IgD-negative memory B cell (primary cell): ENCODE data around the gene C21orf58. TPM values are rescaled to one million over a fixed set of nuclear protein-coding genes. Genes with fewer than 3 reads are reported as not detected.

ENCODE experiments used
- H3K27ac Mint-ChIP-seq, 3 donors: one replicate each; pipeline ENCODE4 v1.8.0; 2020 to 2022; ENCODE audit warnings: mild to moderate bottlenecking in 3 of 3, mixed read lengths in 3 of 3, moderate library complexity in 1 of 3
- H3K27me3 Mint-ChIP-seq: one replicate; pipeline ENCODE4 v1.8.0; 2021; ENCODE audit warnings: mixed read lengths
- H3K36me3 Mint-ChIP-seq: one replicate; pipeline ENCODE4 v1.8.0; 2020; ENCODE audit warnings: mild to moderate bottlenecking, mixed read lengths
- H3K4me1 Mint-ChIP-seq, 3 donors: one replicate each; pipeline ENCODE4 v1.8.0; 2020 to 2022; ENCODE audit warnings: mixed read lengths in 3 of 3, mild to moderate bottlenecking in 1 of 3
- H3K4me3 Mint-ChIP-seq, 4 donors: one replicate each; pipeline ENCODE4 v1.8.0; 2020 to 2022; ENCODE audit warnings: mild to moderate bottlenecking in 4 of 4, mixed read lengths in 4 of 4, moderate library complexity in 3 of 4
- H3K9me3 Mint-ChIP-seq, 3 donors: one replicate each; pipeline ENCODE4 v1.8.0; 2020 to 2021; ENCODE audit warnings: mixed read lengths in 3 of 3, mild to moderate bottlenecking in 1 of 3
- polyA plus RNA-seq: library from polyadenylated mRNA; unstranded; fragments of 300-500 nt; fragmentation: Illumina TruSeq; gene quantifications from one replicate; pipeline ENCODE4 v1.2.3, GENCODE V29; 2021

The C21orf58 gene
- polyA plus RNA-seq, 1 donor from 2014 or later, result 1.3 TPM

GRCh38 chr21:46304437-46304836, 19.2 kb downstream of the C21orf58 start:
- Mint-ChIP-seq H3K4me1 (peaks cover 0 to 4% (median 2%) of the 10 kb centered on the region in 3 donors), H3K27ac (no peak overlapping the region), H3K36me3 (peaks cover 3% of the 10 kb centered on the region), H3K4me3 (no peak overlapping the region), H3K27me3 (no peaks in the 10 kb centered on the region), H3K9me3 (no peaks in the 10 kb centered on the region)

GRCh38 chr21:46301759-46302158, 21.9 kb downstream of the C21orf58 start:
- no peaks in the 10 kb centered on the region for H3K27me3 Mint-ChIP-seq
- no peaks in the 10 kb centered on the region for H3K9me3 Mint-ChIP-seq
- H3K4me3 Mint-ChIP-seq, result no peak overlapping the region
- H3K36me3 Mint-ChIP-seq, result peaks cover 5% of the 10 kb centered on the region
- peaks cover 0 to 2% (median 1%) of the 10 kb centered on the region in 3 donors for H3K4me1 Mint-ChIP-seq
- H3K27ac Mint-ChIP-seq, result no peak overlapping the region

GRCh38 chr21:46299167-46299566, 24.5 kb downstream of the C21orf58 start:
- no peaks in the 10 kb centered on the region for H3K27me3 Mint-ChIP-seq
- H3K27ac Mint-ChIP-seq, result no peak overlapping the region
- no peaks in the 10 kb centered on the region for H3K9me3 Mint-ChIP-seq
- H3K36me3 Mint-ChIP-seq, result peaks cover 5% of the 10 kb centered on the region
- no peak overlapping the region for H3K4me3 Mint-ChIP-seq
- peaks cover 0 to 6% (median 5%) of the 10 kb centered on the region in 3 donors for H3K4me1 Mint-ChIP-seq

GRCh38 chr21:46297338-46298271, 26.1 kb downstream of the C21orf58 start:
- H3K9me3 Mint-ChIP-seq, result no peaks in the 10 kb centered on the region
- no peaks in the 10 kb centered on the region for H3K27me3 Mint-ChIP-seq
- peak overlapping the region; percentile 21 to 88 (median 75) for H3K4me3 Mint-ChIP-seq
- H3K27ac Mint-ChIP-seq, result no peak overlapping the region
- H3K36me3 Mint-ChIP-seq, result peaks cover 1% of the 10 kb centered on the region
- H3K4me1 Mint-ChIP-seq, result peaks cover 0 to 6% (median 5%) of the 10 kb centered on the region in 3 donors

- peaks cover 0 to 9% (median 7%) of the 10 kb centered on the region in 3 donors for H3K4me1 Mint-ChIP-seq
- H3K36me3 Mint-ChIP-seq, result peaks cover 3% of the 10 kb centered on the region
- H3K27ac Mint-ChIP-seq, result peak overlapping the region in 2 of 3 donors; percentile 42 to 89
- H3K9me3 Mint-ChIP-seq, result no peaks in the 10 kb centered on the region
- H3K27me3 Mint-ChIP-seq, result no peaks in the 10 kb centered on the region
- H3K4me3 Mint-ChIP-seq, result peak overlapping the region in 3 of 4 donors; percentile 58 to 88 (median 75)
These were observed 27.5 kb downstream of the C21orf58 start for GRCh38 chr21:46295996-46296752.

GRCh38 chr21:46295177-46295770, 28.4 kb downstream of the C21orf58 start:
- Mint-ChIP-seq H3K9me3 (no peaks in the 10 kb centered on the region), H3K4me1 (peaks cover 0 to 9% (median 8%) of the 10 kb centered on the region in 3 donors), H3K36me3 (peaks cover 3% of the 10 kb centered on the region), H3K4me3 (no peak overlapping the region), H3K27ac (no peak overlapping the region), H3K27me3 (no peaks in the 10 kb centered on the region)

GRCh38 chr21:46294647-46295176, 29.0 kb downstream of the C21orf58 start:
- Mint-ChIP-seq H3K27ac (no peak overlapping the region), H3K4me3 (no peak overlapping the region), H3K4me1 (peaks cover 0 to 10% (median 8%) of the 10 kb centered on the region in 3 donors), H3K36me3 (peaks cover 3% of the 10 kb centered on the region), H3K27me3 (no peaks in the 10 kb centered on the region), H3K9me3 (no peaks in the 10 kb centered on the region)

GRCh38 chr21:46291561-46291960, 32.1 kb downstream of the C21orf58 start:
- Mint-ChIP-seq H3K27ac (no peak overlapping the region), H3K4me3 (no peak overlapping the region), H3K9me3 (no peaks in the 10 kb centered on the region), H3K27me3 (no peaks in the 10 kb centered on the region), H3K36me3 (peaks cover 2% of the 10 kb centered on the region), H3K4me1 (peaks cover 7 to 21% (median 13%) of the 10 kb centered on the region in 3 donors)

- peak overlapping the region in 1 of 4 donors; percentile 9 for H3K4me3 Mint-ChIP-seq
- H3K9me3 Mint-ChIP-seq, result no peaks in the 10 kb centered on the region
- H3K27ac Mint-ChIP-seq, result no peak overlapping the region
- H3K27me3 Mint-ChIP-seq, result no peaks in the 10 kb centered on the region
- H3K4me1 Mint-ChIP-seq, result peaks cover 14 to 27% (median 17%) of the 10 kb centered on the region in 3 donors
- H3K36me3 Mint-ChIP-seq, result peaks cover 2% of the 10 kb centered on the region
These were observed 34.0 kb downstream of the C21orf58 start for GRCh38 chr21:46289655-46290179.

- Mint-ChIP-seq H3K27me3 (no peaks in the 10 kb centered on the region), H3K4me1 (peaks cover 28 to 40% (median 31%) of the 10 kb centered on the region in 3 donors), H3K4me3 (peak overlapping the region in 2 of 4 donors; percentile 21 to 88), H3K9me3 (no peaks in the 10 kb centered on the region), H3K36me3 (peaks cover 2% of the 10 kb centered on the region), H3K27ac (no peak overlapping the region)
These were observed 36.1 kb downstream of the C21orf58 start for GRCh38 chr21:46287541-46287940.

GRCh38 chr21:46286648-46287002, 37.0 kb downstream of the C21orf58 start:
- peaks cover 29 to 40% (median 31%) of the 10 kb centered on the region in 3 donors for H3K4me1 Mint-ChIP-seq
- H3K4me3 Mint-ChIP-seq, result peak overlapping the region; percentile 88 to 99 (median 94)
- H3K27ac Mint-ChIP-seq, result peak overlapping the region; percentile 78 to 93 (median 93)
- H3K27me3 Mint-ChIP-seq, result no peaks in the 10 kb centered on the region
- H3K36me3 Mint-ChIP-seq, result peaks cover 2% of the 10 kb centered on the region
- H3K9me3 Mint-ChIP-seq, result no peaks in the 10 kb centered on the region

- Mint-ChIP-seq H3K9me3 (no peaks in the 10 kb centered on the region), H3K4me1 (peaks cover 26 to 40% (median 31%) of the 10 kb centered on the region in 3 donors), H3K4me3 (peak within 1 kb of the TSS; percentile 88 to 99 (median 94)), H3K36me3 (no peaks in the 10 kb centered on the region), H3K27ac (peak within 1 kb of the TSS; percentile 78 to 93 (median 93)), H3K27me3 (no peaks in the 10 kb centered on the region)
These were observed 37.7 kb downstream of the C21orf58 start, which contains the start of gene YBEY for GRCh38 chr21:46285761-46286647. TSS of gene YBEY (plus strand) at chr21:46286342. CDS start at chr21:46286914, 572 bp downstream.

- Mint-ChIP-seq H3K9me3 (no peaks in the 10 kb centered on the region), H3K4me3 (peak within 1 kb of the TSS; percentile 88 to 99 (median 94)), H3K4me1 (peaks cover 26 to 40% (median 31%) of the 10 kb centered on the region in 3 donors)
These were observed 38.4 kb downstream of the C21orf58 start, which contains the start of gene MCM3AP for GRCh38 chr21:46285206-46285661. TSS of gene MCM3AP (minus strand) at chr21:46285611. CDS start at chr21:46285286, 325 bp downstream.

More at GRCh38 chr21:46285206-46285661, 38.4 kb downstream of the C21orf58 start, which contains the start of gene MCM3AP:
- Mint-ChIP-seq H3K27ac (peak within 1 kb of the TSS; percentile 78 to 93 (median 93)), H3K27me3 (no peaks in the 10 kb centered on the region), H3K36me3 (no peaks in the 10 kb centered on the region)
